IMR-90 (cell line): ENCODE data around the gene APCDD1L. TPM values are rescaled to one million over a fixed set of nuclear protein-coding genes. Genes with fewer than 3 reads are reported as not detected.

ENCODE experiments used
- ATAC-seq: fragments of 200-7000 bp; cut with Tn5 transposase; 2 replicates; pipeline ENCODE4 v1.9.1; 2020; ENCODE audit warnings: low read depth, mild to moderate bottlenecking, moderate library complexity
- BruUV-seq: library from RNA; stranded (reverse); fragments of 400-500 nt; replicated peaks from 2 replicates; lab custom pipeline; 2021; lab: Mats Ljungman, UMichigan
- CTCF ChIA-PET: fragments of 300-600 bp; formaldehyde crosslinking; extraction: SDS; loops from one replicate; lab custom pipeline; 2021; ENCODE audit warnings: antibody characterized with exemption; lab: Yijun Ruan, JAX
- POLR2A ChIA-PET: fragments of 300-600 bp; sonication (Branson Sonifier 250); formaldehyde crosslinking; loops from one replicate; lab custom pipeline; 2022; ENCODE audit warnings: antibody characterized with exemption; ENCODE audit not compliant: unreplicated experiment; lab: Charles Lee
- DNase-seq: peaks from one replicate; pipeline ENCODE4 v3.0.0; 2013
- H2AFZ ChIP-seq: replicated peaks from 2 replicates; pipeline ENCODE3; 2013; ENCODE audit warnings: low read length, mild to moderate bottlenecking; ENCODE audit not compliant: poor library complexity
- H2AK5ac ChIP-seq: 2 replicates; pipeline ENCODE4 v1.6.1; 2013; ENCODE audit warnings: low read depth, low read length, inconsistent platforms
- H2AK9ac ChIP-seq: replicated peaks from 2 replicates; pipeline ENCODE3; 2013; ENCODE audit warnings: mild to moderate bottlenecking, low read depth, low read length, moderate library complexity; ENCODE audit not compliant: poor library complexity
- H2BK120ac ChIP-seq: 2 replicates; pipeline ENCODE4 v1.6.1; 2013; ENCODE audit warnings: low read depth, low read length, inconsistent platforms
- H2BK15ac ChIP-seq: 3 replicates; pipeline ENCODE4 v1.6.1; 2013; ENCODE audit warnings: low read depth, low read length, inconsistent platforms
- H2BK20ac ChIP-seq: 2 replicates; pipeline ENCODE4 v1.6.1; 2013; ENCODE audit warnings: low read depth, mild to moderate bottlenecking, inconsistent platforms, low read length, moderate library complexity
- H2BK5ac ChIP-seq: 2 replicates; pipeline ENCODE4 v1.6.1; 2013; ENCODE audit warnings: mild to moderate bottlenecking, low read depth, low read length, inconsistent platforms; ENCODE audit not compliant: poor library complexity, severe bottlenecking
- H3K14ac ChIP-seq: replicated peaks from 2 replicates; pipeline ENCODE4 v1.6.1; 2013; ENCODE audit warnings: low read depth, low read length, inconsistent platforms
- H3K18ac ChIP-seq: 2 replicates; pipeline ENCODE4 v1.6.1; 2013; ENCODE audit warnings: low read depth, low read length, control low read depth
- H3K23ac ChIP-seq: 2 replicates; pipeline ENCODE4 v1.6.1; 2013; ENCODE audit warnings: low read depth, low read length, inconsistent platforms
- H3K27ac ChIP-seq: 2 replicates; pipeline ENCODE4 v1.5.1; 2013; ENCODE audit warnings: mild to moderate bottlenecking, control low read depth, low read length; ENCODE audit not compliant: insufficient read depth
- H3K27me3 ChIP-seq: 2 replicates; pipeline ENCODE4 v1.6.1; 2013; ENCODE audit warnings: low read length; ENCODE audit not compliant: control insufficient read depth, insufficient read depth
- H3K36me3 ChIP-seq: 2 replicates; pipeline ENCODE4 v1.6.1; 2013; ENCODE audit warnings: low read length, mixed read lengths; ENCODE audit not compliant: control insufficient read depth, insufficient read depth
- H3K4ac ChIP-seq: 2 replicates; pipeline ENCODE4 v1.6.1; 2013; ENCODE audit warnings: low read depth, low read length, inconsistent platforms
- H3K4me1 ChIP-seq: 2 replicates; pipeline ENCODE4 v1.6.1; 2013; ENCODE audit warnings: low read length, mixed read lengths; ENCODE audit not compliant: control insufficient read depth, insufficient read depth
- H3K4me2 ChIP-seq: 2 replicates; pipeline ENCODE4 v1.6.1; 2013; ENCODE audit warnings: low read depth, mild to moderate bottlenecking, control low read depth, low read length, moderate library complexity
- H3K4me3 ChIP-seq: 2 replicates; pipeline ENCODE4 v1.5.1; 2013; ENCODE audit warnings: low read depth, mild to moderate bottlenecking, control low read depth, low read length, moderate library complexity; ENCODE audit not compliant: insufficient read depth
- H3K56ac ChIP-seq: 2 replicates; pipeline ENCODE4 v1.6.1; 2013; ENCODE audit warnings: low read length, inconsistent platforms; ENCODE audit not compliant: insufficient read depth; ENCODE audit errors: extremely low read depth
- H3K79me1 ChIP-seq, 2 experiments: 2 replicates each; pipeline ENCODE4 v1.6.1; 2013; ENCODE audit warnings: low read length in 2 of 2, inconsistent platforms in 1 of 2, low read depth in 1 of 2
- H3K9ac ChIP-seq: 2 replicates; pipeline ENCODE4 v1.6.1; 2013; ENCODE audit warnings: low read depth, low read length, control low read depth
- H3K9me1 ChIP-seq: 2 replicates; pipeline ENCODE4 v1.6.1; 2013; ENCODE audit warnings: low read length, inconsistent platforms; ENCODE audit not compliant: insufficient read depth
- H3K9me3 ChIP-seq: 2 replicates; pipeline ENCODE4 v1.6.1; 2013; ENCODE audit warnings: low read length; ENCODE audit not compliant: control insufficient read depth, insufficient read depth
- H4K20me1 ChIP-seq: 2 replicates; pipeline ENCODE4 v1.6.1; 2013; ENCODE audit warnings: low read length, inconsistent platforms; ENCODE audit not compliant: insufficient read depth
- H4K5ac ChIP-seq: 2 replicates; pipeline ENCODE4 v1.6.1; 2013; ENCODE audit warnings: mild to moderate bottlenecking, low read depth, low read length, control low read depth
- H4K8ac ChIP-seq, 2 experiments: 2 replicates each; pipeline ENCODE4 v1.6.1; 2013; ENCODE audit warnings: low read depth in 2 of 2, low read length in 2 of 2, control low read depth in 1 of 2, inconsistent platforms in 1 of 2
- H4K91ac ChIP-seq: 2 replicates; pipeline ENCODE4 v1.6.1; 2013; ENCODE audit warnings: low read depth, low read length, inconsistent platforms; ENCODE audit not compliant: insufficient read depth
- BHLHE40 ChIP-seq: fragments of 150-350 bp; IDR thresholded peaks from 2 replicates; pipeline ENCODE4 v1.6.1; 2016; ENCODE audit warnings: mild to moderate bottlenecking, low read depth, low read length
- CEBPB ChIP-seq: IDR thresholded peaks from 2 replicates; pipeline ENCODE4 v1.6.1; 2012; ENCODE audit warnings: low read depth, low read length, improper control_type of control experiment
- CHD1 ChIP-seq: IDR thresholded peaks from 2 replicates; pipeline ENCODE4 v1.6.1; 2012; ENCODE audit warnings: low read depth, low read length, improper control_type of control experiment
- FOS ChIP-seq: fragments of 150-350 bp; IDR thresholded peaks from 2 replicates; pipeline ENCODE4 v1.6.1; 2016; ENCODE audit warnings: low read depth, low read length
- MXI1 ChIP-seq: IDR thresholded peaks from 2 replicates; pipeline ENCODE4 v1.6.1; 2012; ENCODE audit warnings: low read depth, mild to moderate bottlenecking, low read length, moderate library complexity, borderline replicate concordance
- POLR2A ChIP-seq: IDR thresholded peaks from 2 replicates; pipeline ENCODE4 v1.6.1; 2012; ENCODE audit warnings: mild to moderate bottlenecking, low read depth, low read length
- RAD21 ChIP-seq: IDR thresholded peaks from 2 replicates; pipeline ENCODE4 v1.6.1; 2012; ENCODE audit warnings: low read length, improper control_type of control experiment
- RCOR1 ChIP-seq: IDR thresholded peaks from 2 replicates; pipeline ENCODE4 v1.6.1; 2012; ENCODE audit warnings: mild to moderate bottlenecking, low read length, improper control_type of control experiment; ENCODE audit not compliant: insufficient replicate concordance
- WGBS, 2 experiments: methylation state at CpG; one replicate each; pipeline versions ENCODE4 v1.1.5 to v1.1.7; 2013; ENCODE audit warnings: missing lambda C conversion rate in 2 of 2; ENCODE audit not compliant: insufficient read length in 1 of 2; ENCODE audit errors: extremely low coverage in 2 of 2; 5-methylcytosine and 5-hydroxymethylcytosine counted together
- dilution Hi-C: fragments of 300-500 bp; cut with HindIII; formaldehyde crosslinking; loops from one replicate; pipeline ENCODE4 v1.14.3; 2018; ENCODE audit warnings: low sequenced_read_pairs; ENCODE audit not compliant: unreplicated experiment
- in situ Hi-C: fragments of 300-500 bp; cut with MboI; formaldehyde crosslinking; loops from 3 replicates; pipeline ENCODE4 v1.14.3; 2019; ENCODE audit warnings: low sequenced_read_pairs, inconsistent platforms, mixed read lengths
- intact Hi-C: fragments of 100-400 bp; cut with micrococcal nuclease; formaldehyde crosslinking; loops from 2 replicates; pipeline ENCODE4 v1.10.0; 2022
- polyA plus RNA-seq, 3 experiments: library from polyadenylated mRNA; depleted of rRNA; stranded (reverse); fragments of >200 nt; gene quantifications; 2 replicates each; pipeline ENCODE4 v1.2.3, GENCODE V29; 2012; ENCODE audit warnings: low replicate concordance in 1 of 3
- total RNA-seq: library from RNA; depleted of rRNA; stranded (reverse); fragments of >200 nt; gene quantifications from 2 replicates; pipeline ENCODE4 v1.2.3, GENCODE V29; 2012
- TF ChIP-seq, protein P1 (sequence below): fragments of 150-350 bp; IDR thresholded peaks from 2 replicates; pipeline ENCODE4 v1.6.1; 2016; ENCODE audit warnings: low read depth, mild to moderate bottlenecking, low read length, moderate library complexity, borderline replicate concordance

APCDD1L gene
- total and polyA plus RNA-seq, 2 of the 4 experiments (the other 2 are of a cell fraction) = 2.5 to 18.3 TPM

- no peaks in the 10 kb centered on the region for H3K79me1 ChIP-seq
- dilution Hi-C loops = no loop called here
- no peaks in the 10 kb centered on the region; the same call in 1 of the 2 replicates for H4K20me1 ChIP-seq
- H3K36me3 ChIP-seq = no peaks in the 10 kb centered on the region
- no peak overlapping the region for H2BK5ac ChIP-seq
- no TSS peak for BruUV-seq
- H3K23ac ChIP-seq = no peak overlapping the region
- no peak overlapping the region for H2BK15ac ChIP-seq
- TF ChIP-seq, protein P1, sequence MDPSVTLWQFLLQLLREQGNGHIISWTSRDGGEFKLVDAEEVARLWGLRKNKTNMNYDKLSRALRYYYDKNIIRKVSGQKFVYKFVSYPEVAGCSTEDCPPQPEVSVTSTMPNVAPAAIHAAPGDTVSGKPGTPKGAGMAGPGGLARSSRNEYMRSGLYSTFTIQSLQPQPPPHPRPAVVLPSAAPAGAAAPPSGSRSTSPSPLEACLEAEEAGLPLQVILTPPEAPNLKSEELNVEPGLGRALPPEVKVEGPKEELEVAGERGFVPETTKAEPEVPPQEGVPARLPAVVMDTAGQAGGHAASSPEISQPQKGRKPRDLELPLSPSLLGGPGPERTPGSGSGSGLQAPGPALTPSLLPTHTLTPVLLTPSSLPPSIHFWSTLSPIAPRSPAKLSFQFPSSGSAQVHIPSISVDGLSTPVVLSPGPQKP = no peak
- TF ChIP-seq FOS = no peak
- TF ChIP-seq MXI1 = no peak
- no peak for TF ChIP-seq BHLHE40
- TF ChIP-seq CEBPB = no peak
- no peak for TF ChIP-seq CHD1
- no peak for TF ChIP-seq RCOR1
- no peak for TF ChIP-seq RAD21
- TF ChIP-seq POLR2A = no peak
- in situ Hi-C loops = no loop called here
- H4K5ac ChIP-seq = no peak overlapping the region
- H3K56ac ChIP-seq = no peak overlapping the region
- no peak overlapping the region for H2AK5ac ChIP-seq
- H2AFZ ChIP-seq = no peak overlapping the region
- no peak overlapping the region for H4K91ac ChIP-seq
- H3K4me3 ChIP-seq = no peak overlapping the region
- no peak overlapping the region for H3K4ac ChIP-seq
- no peak overlapping the region for H2AK9ac ChIP-seq
- H3K27ac ChIP-seq = no peak overlapping the region
- H2BK120ac ChIP-seq = no peak overlapping the region
- H3K27me3 ChIP-seq = no peaks in the 10 kb centered on the region
- intact Hi-C loops = loop anchor here (5.0 kb wide), 2 partner anchors 170 to 210 kb away; partner anchors contain the start of genes NPEPL1 and STX16
- H2BK20ac ChIP-seq = no peak overlapping the region
- H3K9me3 ChIP-seq = peaks cover 10% of the 10 kb centered on the region
- no peak overlapping the region for H3K14ac ChIP-seq
- no peak overlapping the region for H3K4me2 ChIP-seq
- no peaks in the 10 kb centered on the region for H3K4me1 ChIP-seq
- 83% methylated on average over 7 of the region's 10 CpGs; no CpG with 5 or more reads in 1 of the 2 experiments for whole genome bisulfite sequencing, 2 experiments
- no peak overlapping the region for H3K9ac ChIP-seq
- ATAC-seq (no peak), DNase-seq (peak; percentile 6)
- ChIA-PET POLR2A (no interaction called here), CTCF (interaction anchor here (1.1 to 2.0 kb wide), 5 partner anchors 18 to 356 kb away, joined by 3 to 7 read pairs (median 4); no protein-coding TSS in a partner anchor)
- no peak overlapping the region for H4K8ac ChIP-seq
- H3K18ac ChIP-seq = no peak overlapping the region
- H3K9me1 ChIP-seq = no peaks in the 10 kb centered on the region
Measured at GRCh38 chr20:58482416-58482815, 32.8 kb downstream of the APCDD1L start.
